ENCODE results near the gene PEX11A. TPM values are rescaled to one million over a fixed set of nuclear protein-coding genes. Genes with fewer than 3 reads are reported as not detected.

The PEX11A gene
- total RNA-seq, 2 donors from 2014 or later = 0.16 to 0.37 TPM

- Mint-ChIP-seq H3K4me3 (no peak overlapping the region), H3K36me3 (ENCODE audit: low read depth) (no peaks in the 10 kb centered on the region), H3K27me3 (peaks cover 12% of the 10 kb centered on the region), H3K4me1 (peaks cover 6% of the 10 kb centered on the region), H3K27ac (no peak overlapping the region)
- H3K9me3 ChIP-seq (ENCODE audit: control insufficient read depth, low read length, poor library complexity, severe bottlenecking) = no peaks in the 10 kb centered on the region
- DNase-seq = no peak
- no peak for ATAC-seq
These were observed 44.0 kb downstream of the PEX11A start for GRCh38 chr15:89646416-89647141.

GRCh38 chr15:89645680-89646079 lies 44.9 kb downstream of the PEX11A start:
- H3K9me3 ChIP-seq (ENCODE audit: control insufficient read depth, low read length, poor library complexity, severe bottlenecking) = no peaks in the 10 kb centered on the region
- DNase-seq (no peak), ATAC-seq (no peak)
- H3K27me3 Mint-ChIP-seq = peaks cover 15% of the 10 kb centered on the region
- H3K4me1 Mint-ChIP-seq = peaks cover 6% of the 10 kb centered on the region
- no peak overlapping the region for H3K4me3 Mint-ChIP-seq
- H3K27ac Mint-ChIP-seq = no peak overlapping the region
- no peaks in the 10 kb centered on the region for H3K36me3 Mint-ChIP-seq (ENCODE audit: low read depth)

GRCh38 chr15:89642106-89642505 lies 48.4 kb downstream of the PEX11A start:
- no peaks in the 10 kb centered on the region for H3K36me3 Mint-ChIP-seq (ENCODE audit: low read depth)

GRCh38 chr15:89641053-89641452 lies 49.5 kb downstream of the PEX11A start:
- DNase-seq (no peak), ATAC-seq (no peak)
- H3K9me3 ChIP-seq (ENCODE audit: control insufficient read depth, low read length, poor library complexity, severe bottlenecking) = no peaks in the 10 kb centered on the region
- H3K27me3 Mint-ChIP-seq = peaks cover 4% of the 10 kb centered on the region
- no peak overlapping the region for H3K27ac Mint-ChIP-seq
- H3K4me1 Mint-ChIP-seq = peaks cover 2% of the 10 kb centered on the region
- H3K4me3 Mint-ChIP-seq = no peak overlapping the region
- H3K36me3 Mint-ChIP-seq (ENCODE audit: low read depth) = no peaks in the 10 kb centered on the region

More at GRCh38 chr15:89642106-89642505, 48.4 kb downstream of the PEX11A start:
- Mint-ChIP-seq H3K27me3 (peaks cover 4% of the 10 kb centered on the region), H3K27ac (no peak overlapping the region), H3K4me1 (peaks cover 4% of the 10 kb centered on the region), H3K4me3 (no peak overlapping the region)
- no peaks in the 10 kb centered on the region for H3K9me3 ChIP-seq (ENCODE audit: control insufficient read depth, low read length, poor library complexity, severe bottlenecking)
- DNase-seq = no peak
- ATAC-seq = no peak

GRCh38 chr15:89640245-89640644 lies 50.3 kb downstream of the PEX11A start:
- H3K36me3 Mint-ChIP-seq (ENCODE audit: low read depth) = no peaks in the 10 kb centered on the region
- H3K27me3 Mint-ChIP-seq = peaks cover 4% of the 10 kb centered on the region
- no peaks in the 10 kb centered on the region for H3K4me1 Mint-ChIP-seq
- DNase-seq (no peak), ATAC-seq (no peak)
- no peaks in the 10 kb centered on the region for H3K9me3 ChIP-seq (ENCODE audit: control insufficient read depth, low read length, poor library complexity, severe bottlenecking)
- H3K27ac Mint-ChIP-seq = no peak overlapping the region
- no peak overlapping the region for H3K4me3 Mint-ChIP-seq

- Mint-ChIP-seq H3K27me3 (peaks cover 13% of the 10 kb centered on the region), H3K4me3 (no peak overlapping the region), H3K36me3 (ENCODE audit: low read depth) (no peaks in the 10 kb centered on the region), H3K27ac (no peak overlapping the region), H3K4me1 (no peaks in the 10 kb centered on the region)
- DNase-seq = no peak
- no peak for ATAC-seq
- no peaks in the 10 kb centered on the region for H3K9me3 ChIP-seq (ENCODE audit: control insufficient read depth, low read length, poor library complexity, severe bottlenecking)
These were observed 57.0 kb downstream of the PEX11A start for GRCh38 chr15:89633585-89633984.

- H3K36me3 Mint-ChIP-seq (ENCODE audit: low read depth) = no peaks in the 10 kb centered on the region
- no peak for DNase-seq
- ATAC-seq = no peak
- no peak overlapping the region for H3K27ac Mint-ChIP-seq
- H3K4me1 Mint-ChIP-seq = no peaks in the 10 kb centered on the region
- no peak overlapping the region for H3K4me3 Mint-ChIP-seq
- peaks cover 13% of the 10 kb centered on the region for H3K27me3 Mint-ChIP-seq
- no peaks in the 10 kb centered on the region for H3K9me3 ChIP-seq (ENCODE audit: control insufficient read depth, low read length, poor library complexity, severe bottlenecking)
These were observed 57.8 kb downstream of the PEX11A start for GRCh38 chr15:89632563-89633430.

GRCh38 chr15:89631902-89632264 lies 58.7 kb downstream of the PEX11A start:
- H3K27ac Mint-ChIP-seq = no peak overlapping the region
- no peaks in the 10 kb centered on the region for H3K9me3 ChIP-seq (ENCODE audit: control insufficient read depth, low read length, poor library complexity, severe bottlenecking)
- H3K4me3 Mint-ChIP-seq = no peak overlapping the region
- no peaks in the 10 kb centered on the region for H3K36me3 Mint-ChIP-seq (ENCODE audit: low read depth)
- H3K27me3 Mint-ChIP-seq = peaks cover 13% of the 10 kb centered on the region
- no peaks in the 10 kb centered on the region for H3K4me1 Mint-ChIP-seq
- DNase-seq (no peak), ATAC-seq (no peak)

Other genes with a start within 250 kb of the PEX11A start
- not detected for gene RHCG, start 194.2 kb downstream of the PEX11A start, total RNA-seq
- under 1 TPM; 0.21 to 0.22 TPM for gene TICRR, start 115.3 kb downstream of the PEX11A start, total RNA-seq
- under 1 TPM; 0.05 to 0.10 TPM for gene KIF7, start 35.3 kb downstream of the PEX11A start, total RNA-seq
- under 1 TPM; 0.10 to 0.12 TPM for gene PLIN1, start 11.4 kb downstream of the PEX11A start, total RNA-seq
- under 1 TPM in 1 of 2 donors, not detected in 1; 0.18 TPM for gene WDR93, start 57 bp upstream of the PEX11A start, total RNA-seq
- gene MESP1, start 60.5 kb upstream of the PEX11A start, total RNA-seq = not detected
- gene MESP2, start 85.6 kb upstream of the PEX11A start, total RNA-seq = not detected
- 1 to 10 TPM; 3.4 to 8.9 TPM for gene ANPEP, start 124.1 kb upstream of the PEX11A start, total RNA-seq
- 10 to 100 TPM; 28.0 to 29.1 TPM for gene AP3S2, start 203.2 kb upstream of the PEX11A start, total RNA-seq
- under 1 TPM in 1 of 2 donors, not detected in 1; 0.13 TPM for gene ARPIN, start 222.2 kb upstream of the PEX11A start, total RNA-seq

Measured in T-helper 17 cell (primary cell).